GM12878 (cell line): ENCODE results near the gene RIT2. TPM values are rescaled to one million over a fixed set of nuclear protein-coding genes. Genes with fewer than 3 reads are reported as not detected.

Experiments
- ATAC-seq: fragments of 200-7000 bp; cut with Tn5 transposase; 3 replicates; pipeline ENCODE4 v1.9.1; 2020; ENCODE audit warnings: mild to moderate bottlenecking, moderate library complexity
- BruUV-seq: library from RNA; stranded (reverse); fragments of 400-500 nt; replicated peaks from 2 replicates; lab custom pipeline; 2021; lab: Mats Ljungman, UMichigan
- CTCF ChIA-PET: fragments of 300-600 bp; sonication (Branson Sonifier 250); formaldehyde crosslinking; extraction: SDS; loops from one replicate; lab custom pipeline; 2021; ENCODE audit warnings: inconsistent platforms; lab: Yijun Ruan, JAX
- POLR2A ChIA-PET: fragments of 350-600 bp; formaldehyde crosslinking; extraction: SDS; loops from one replicate; lab custom pipeline; 2021; ENCODE audit warnings: inconsistent platforms; lab: Charles Lee
- RAD21 ChIA-PET: fragments of 300-600 bp; sonication (Branson Sonifier 250); formaldehyde crosslinking; loops from one replicate; lab custom pipeline; 2023; ENCODE audit warnings: antibody characterized with exemption; ENCODE audit not compliant: unreplicated experiment; lab: Charles Lee
- SMC1A ChIA-PET: fragments of 300-600 bp; sonication (Branson Sonifier 250); formaldehyde crosslinking; loops from one replicate; lab custom pipeline; 2023; ENCODE audit not compliant: unreplicated experiment, uncharacterized antibody; lab: Charles Lee
- DNase-seq: peaks from one replicate; pipeline ENCODE4 v3.0.0-alpha.2; 2011; ENCODE audit warnings: low read depth, low spot score
- FAIRE-seq: peaks from 3 replicates; lab custom pipeline; 2011; peaks lifted over from hg19 to GRCh38; lab: Jason Lieb, UNC
- H2AFZ ChIP-seq: 2 replicates; pipeline ENCODE4 v1.6.0; 2011; ENCODE audit warnings: low read depth, low read length, control low read depth; ENCODE audit not compliant: control insufficient read depth
- H3K27ac ChIP-seq: 2 replicates; pipeline ENCODE4 v1.5.1; 2011; ENCODE audit warnings: control low read depth; ENCODE audit not compliant: control insufficient read depth, insufficient read depth
- H3K27me3 ChIP-seq, 2 experiments: replicated peaks in 1 of 2; 2 replicates each; pipeline versions ENCODE4 v1.6.0 to v1.6.1; 2011; ENCODE audit warnings: low read length in 1 of 2; ENCODE audit not compliant: control insufficient read depth in 2 of 2, insufficient read depth in 2 of 2
- H3K36me3 ChIP-seq, 2 experiments: 2 replicates each; pipeline ENCODE4 v1.5.1; 2011; ENCODE audit warnings: low read length in 1 of 2; ENCODE audit not compliant: control insufficient read depth in 2 of 2, insufficient read depth in 2 of 2
- H3K4me1 ChIP-seq: 2 replicates; pipeline ENCODE4 v1.6.1; 2011; ENCODE audit warnings: mild to moderate bottlenecking, low read length, moderate library complexity, mixed read lengths; ENCODE audit not compliant: control insufficient read depth, insufficient read depth
- H3K4me2 ChIP-seq: 2 replicates; pipeline ENCODE4 v1.6.0; 2011; ENCODE audit warnings: control low read depth; ENCODE audit not compliant: control insufficient read depth, insufficient read depth
- H3K4me3 ChIP-seq: fragments of 200-600 bp; sonication (generic); 2 replicates; pipeline ENCODE4 v1.5.1; 2016
- H3K79me2 ChIP-seq: 2 replicates; pipeline ENCODE4 v1.6.0; 2011; ENCODE audit warnings: low read length; ENCODE audit not compliant: control insufficient read depth, insufficient read depth
- H3K9ac ChIP-seq: 2 replicates; pipeline ENCODE4 v1.8.0; 2011; ENCODE audit warnings: low read length, control low read depth, mixed read lengths; ENCODE audit not compliant: control insufficient read depth, insufficient read depth
- H3K9me3 ChIP-seq: replicated peaks from 3 replicates; pipeline ENCODE4 v1.5.1; 2011; ENCODE audit warnings: mild to moderate bottlenecking, low read length; ENCODE audit not compliant: control insufficient read depth, insufficient read depth
- H4K20me1 ChIP-seq: 2 replicates; pipeline ENCODE4 v1.6.0; 2011; ENCODE audit not compliant: control insufficient read depth, insufficient read depth
- BRCA1 ChIP-seq: IDR thresholded peaks from 2 replicates; pipeline ENCODE4 v1.6.1; 2011; ENCODE audit warnings: low read depth, low read length, improper control_type of control experiment
- CHD1 ChIP-seq: IDR thresholded peaks from 2 replicates; pipeline ENCODE4 v1.6.1; 2012; ENCODE audit warnings: low read depth, low read length, improper control_type of control experiment
- JUND ChIP-seq: IDR thresholded peaks from 2 replicates; pipeline ENCODE4 v1.6.1; 2012; ENCODE audit warnings: low read depth, mild to moderate bottlenecking, low read length, improper control_type of control experiment, moderate library complexity
- PML ChIP-seq: IDR thresholded peaks from 2 replicates; pipeline ENCODE4 v1.6.1; 2012; ENCODE audit warnings: low read length, inconsistent platforms
- POLR2AphosphoS2 ChIP-seq: IDR thresholded peaks from 2 replicates; pipeline ENCODE4 v1.6.1; 2011; ENCODE audit warnings: low read depth, mild to moderate bottlenecking, low read length, improper control_type of control experiment, moderate library complexity
- POLR2AphosphoS5 ChIP-seq: IDR thresholded peaks from 2 replicates; pipeline ENCODE4 v1.6.1; 2011; ENCODE audit warnings: mild to moderate bottlenecking, low read length, inconsistent platforms
- POU2F2 ChIP-seq: IDR thresholded peaks from 3 replicates; pipeline ENCODE4 v1.6.1; 2011; ENCODE audit warnings: low read depth, mild to moderate bottlenecking, low read length, borderline replicate concordance
- RB1 ChIP-seq: fragments of 450-650 bp; formaldehyde crosslinking; IDR thresholded peaks from 2 replicates; pipeline ENCODE4 v1.6.1; 2017; ENCODE audit warnings: mild to moderate bottlenecking, borderline replicate concordance
- SIN3A ChIP-seq: IDR thresholded peaks from 2 replicates; pipeline ENCODE4 v1.6.1; 2012; ENCODE audit warnings: low read depth, low read length, improper control_type of control experiment
- ZNF207 ChIP-seq: fragments of 450-650 bp; IDR thresholded peaks from 2 replicates; pipeline ENCODE4 v1.6.1; 2014; ENCODE audit warnings: antibody characterized with exemption, mild to moderate bottlenecking, borderline replicate concordance
- ZSCAN29 ChIP-seq: fragments of 450-650 bp; IDR thresholded peaks from 2 replicates; pipeline ENCODE4 v1.6.1; 2017; ENCODE audit warnings: mild to moderate bottlenecking, moderate library complexity
- WGBS: methylation state at CpG from one replicate; pipeline ENCODE4 v1.1.6; 2016; ENCODE audit warnings: low lambda C conversion rate; ENCODE audit not compliant: insufficient replicate concordance, insufficient coverage; ENCODE audit errors: missing lambda C conversion rate; 5-methylcytosine and 5-hydroxymethylcytosine counted together
- in situ Hi-C: fragments of 300-500 bp; cut with MboI; formaldehyde crosslinking; loops from 9 replicates; pipeline ENCODE4 v1.14.3; 2018; ENCODE audit warnings: mixed read lengths
- intact Hi-C: fragments of 100-400 bp; cut with micrococcal nuclease; formaldehyde crosslinking; loops from one replicate; pipeline ENCODE4 v1.14.2; 2022; ENCODE audit not compliant: unreplicated experiment
- polyA plus RNA-seq, 11 experiments: library from polyadenylated mRNA; depleted of rRNA in 4 of 11; unstranded in 6 of 11; stranded (reverse) in 5 of 11; fragments of >200 nt; fragmentation: Nextera tagmentation in 4 of 11; fragmentation: Illumina TruSeq in 1 of 11; extraction: Ambion mirVana in 4 of 11; extraction: Trizol in 1 of 11; gene quantifications; 1 replicate in 1 of 11; 2 replicates in 10 of 11; pipeline versions ENCODE4 v1.2.1 to v1.2.3, GENCODE V29; 2011 to 2016; ENCODE audit warnings: inconsistent platforms in 2 of 11, missing spikeins in 2 of 11, low read depth in 1 of 11
- total RNA-seq, 4 experiments: library from RNA; depleted of rRNA in 3 of 4; stranded (reverse); fragments of >200 nt in 3 of 4; fragmentation: Illumina TruSeq in 1 of 4; extraction: Trizol in 1 of 4; gene quantifications; 2 replicates each; pipeline versions ENCODE4 v1.2.1 to v1.2.3, GENCODE V29; 2013 to 2021

Gene RIT2
- total and polyA plus RNA-seq, 10 of the 15 experiments (the other 5 are each of a cell fraction or from before 2014, with no cell fraction given) = not detected

- DNase-seq (no peak), FAIRE-seq (no peak), ATAC-seq (no peak)
- SMC1A ChIA-PET = no interaction called here
- Histone ChIP-seq H3K9me3 (no peaks in the 10 kb centered on the region), H2AFZ (no peak overlapping the region), H3K4me1 (no peaks in the 10 kb centered on the region), H3K79me2 (no peaks in the 10 kb centered on the region), H3K4me2 (no peak overlapping the region), H3K4me3 (no peak overlapping the region), H4K20me1 (no peaks in the 10 kb centered on the region), H3K36me3 (no peaks in the 10 kb centered on the region), H3K27ac (no peak overlapping the region), H3K27me3 (no peaks in the 10 kb centered on the region), H3K9ac (no peak overlapping the region)
- intact Hi-C loops = no loop called here
- RAD21 ChIA-PET = no interaction called here
- CTCF ChIA-PET = no interaction called here
- BruUV-seq = no TSS peak
- TF ChIP-seq PML (no peak), SIN3A (no peak), CHD1 (no peak), ZNF207 (no peak), ZSCAN29 (no peak), POLR2AphosphoS5 (no peak), POLR2AphosphoS2 (no peak), JUND (no peak)
- POLR2A ChIA-PET = no interaction called here
- in situ Hi-C loops = no loop called here
- WGBS = 8% methylated on average over 5 of the region's 5 CpGs
These were observed 15.3 kb upstream of the RIT2 start for GRCh38 chr18:43130716-43131260.

- ChIA-PET SMC1A (no interaction called here), CTCF (no interaction called here), RAD21 (no interaction called here)
- no TSS peak for BruUV-seq
- Histone ChIP-seq H3K4me2 (no peak overlapping the region), H4K20me1 (no peaks in the 10 kb centered on the region), H3K4me3 (no peak overlapping the region), H3K9ac (no peak overlapping the region)
- no peak for FAIRE-seq
- no peak for ATAC-seq
- DNase-seq = no peak
- in situ Hi-C loops = no loop called here
- TF ChIP-seq POU2F2 (no peak), RB1 (no peak), BRCA1 (no peak)
- TF ChIP-seq, all 136 proteins: peak for 0
- Histone ChIP-seq H2AFZ (no peak overlapping the region), H3K27me3 (no peaks in the 10 kb centered on the region), H3K9me3 (no peaks in the 10 kb centered on the region), H3K36me3 (no peaks in the 10 kb centered on the region), H3K27ac (no peak overlapping the region), H3K4me1 (no peaks in the 10 kb centered on the region), H3K79me2 (no peaks in the 10 kb centered on the region)
- 67% methylated on average over 5 of the region's 5 CpGs for WGBS
- POLR2A ChIA-PET = no interaction called here
- intact Hi-C loops = no loop called here
These were observed 14.6 kb upstream of the RIT2 start for GRCh38 chr18:43129946-43130524.
